GM19468 (cell line): ENCODE results near the gene RAD50.

ENCODE experiments used
- ATAC-seq: cut with Tn5 transposase; IDR thresholded peaks from one replicate; pipeline ENCODE4 v1.9.1; 2021; ENCODE audit warnings: mild to moderate bottlenecking, moderate library complexity, moderate number of reproducible peaks; ENCODE audit not compliant: unreplicated experiment; ENCODE audit errors: extremely low read depth

Gene RAD50

DNA sequence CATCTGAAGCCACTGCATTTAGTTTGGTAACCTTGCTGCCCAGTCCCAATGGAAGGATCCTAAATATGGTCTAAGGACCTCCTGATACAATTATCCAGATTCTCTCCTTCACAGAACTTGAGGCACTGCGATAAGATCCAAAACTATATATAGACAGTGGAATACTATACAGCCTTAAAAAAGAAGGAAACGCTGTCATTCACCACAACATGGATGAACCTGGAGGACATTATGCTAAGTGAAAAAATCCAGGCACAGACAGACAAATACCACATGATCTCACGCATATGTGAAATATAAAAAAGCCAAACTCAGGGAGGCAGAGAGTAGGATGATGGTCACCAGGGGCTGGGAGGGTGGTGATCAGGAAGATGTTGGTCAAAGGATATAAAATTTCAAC is 114.2 kb downstream of the RAD50 start:
- ATAC-seq = no peak

DNA sequence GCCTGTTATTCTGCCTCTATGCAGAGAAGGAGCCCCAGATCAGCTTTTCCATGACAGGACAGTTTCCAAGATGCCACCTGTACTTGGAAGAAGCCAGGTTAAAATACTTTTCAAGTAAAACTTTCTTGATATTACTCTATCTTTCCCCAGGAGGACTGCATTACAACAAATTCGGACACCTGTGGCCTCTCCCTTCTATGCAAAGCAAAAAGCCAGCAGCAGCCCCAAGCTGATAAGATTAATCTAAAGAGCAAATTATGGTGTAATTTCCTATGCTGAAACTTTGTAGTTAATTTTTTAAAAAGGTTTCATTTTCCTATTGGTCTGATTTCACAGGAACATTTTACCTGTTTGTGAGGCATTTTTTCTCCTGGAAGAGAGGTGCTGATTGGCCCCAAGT is 116.7 kb downstream of the RAD50 start:
- no peak for ATAC-seq

DNA sequence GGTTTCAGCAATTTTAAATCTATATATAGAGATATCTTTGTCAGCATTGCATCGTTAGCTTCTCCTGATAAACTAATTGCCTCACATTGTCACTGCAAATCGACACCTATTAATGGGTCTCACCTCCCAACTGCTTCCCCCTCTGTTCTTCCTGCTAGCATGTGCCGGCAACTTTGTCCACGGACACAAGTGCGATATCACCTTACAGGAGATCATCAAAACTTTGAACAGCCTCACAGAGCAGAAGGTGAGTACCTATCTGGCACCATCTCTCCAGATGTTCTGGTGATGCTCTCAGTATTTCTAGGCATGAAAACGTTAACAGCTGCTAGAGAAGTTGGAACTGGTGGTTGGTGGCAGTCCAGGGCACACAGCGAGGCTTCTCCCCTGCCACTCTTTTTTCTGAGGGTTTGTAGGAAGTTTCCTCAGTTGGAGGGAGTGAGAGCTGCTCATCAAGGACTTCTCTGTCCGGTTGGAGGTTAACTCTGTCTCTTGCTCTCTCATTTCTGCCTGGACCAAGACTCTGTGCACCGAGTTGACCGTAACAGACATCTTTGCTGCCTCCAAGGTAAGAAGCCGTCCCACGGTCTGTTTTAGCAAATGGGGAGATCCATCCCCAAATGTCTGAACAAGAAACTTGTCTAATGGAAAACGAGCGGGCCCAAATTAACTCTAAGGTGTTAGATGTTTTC is 117.3 kb downstream of the RAD50 start, which contains the start of gene IL4:
IL4 (plus strand) TSS at position 51 of the 692 bp plus-strand sequence; CDS start at position 113, 62 bp downstream.
- ATAC-seq = no peak

DNA sequence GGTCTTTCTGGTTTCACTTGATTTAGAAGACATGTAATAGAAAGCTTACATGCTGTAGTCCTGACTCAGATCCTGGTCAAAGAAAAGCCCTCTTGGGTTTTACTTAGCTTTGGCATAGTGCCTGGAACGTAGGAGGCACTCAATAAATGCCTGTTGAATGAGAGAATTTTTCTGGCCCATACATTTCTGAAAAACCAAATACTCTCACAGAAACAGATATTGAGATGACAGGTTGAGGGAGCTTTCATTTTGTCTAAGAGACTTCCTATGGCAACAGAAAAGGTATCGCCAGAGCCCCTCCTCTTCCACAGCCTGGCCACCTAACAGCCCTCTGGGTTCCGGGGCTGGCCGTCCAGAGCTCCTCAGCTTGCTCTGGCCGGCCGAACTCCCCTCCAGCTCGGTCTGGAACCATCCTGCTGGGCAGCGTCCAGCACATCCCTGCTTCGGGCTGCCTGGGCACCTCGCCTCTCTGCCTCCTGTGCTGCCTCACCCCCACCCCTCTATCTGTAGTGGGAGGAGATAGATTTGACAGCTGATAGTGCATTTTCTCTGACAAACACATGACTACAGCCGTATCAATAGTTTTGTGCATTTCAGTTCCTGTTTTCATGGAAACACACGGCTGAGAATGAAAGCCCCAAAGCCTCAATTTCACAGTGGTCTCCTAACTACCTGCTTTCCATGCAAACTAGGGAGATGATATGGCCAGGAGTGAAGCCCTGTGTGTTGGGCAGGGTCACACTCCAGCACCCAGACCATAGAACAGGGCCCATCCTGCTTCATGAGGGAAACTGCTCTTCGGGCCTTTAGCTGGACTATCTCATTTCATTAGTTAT is 118.1 kb downstream of the RAD50 start:
- ATAC-seq = peak; percentile 78

DNA sequence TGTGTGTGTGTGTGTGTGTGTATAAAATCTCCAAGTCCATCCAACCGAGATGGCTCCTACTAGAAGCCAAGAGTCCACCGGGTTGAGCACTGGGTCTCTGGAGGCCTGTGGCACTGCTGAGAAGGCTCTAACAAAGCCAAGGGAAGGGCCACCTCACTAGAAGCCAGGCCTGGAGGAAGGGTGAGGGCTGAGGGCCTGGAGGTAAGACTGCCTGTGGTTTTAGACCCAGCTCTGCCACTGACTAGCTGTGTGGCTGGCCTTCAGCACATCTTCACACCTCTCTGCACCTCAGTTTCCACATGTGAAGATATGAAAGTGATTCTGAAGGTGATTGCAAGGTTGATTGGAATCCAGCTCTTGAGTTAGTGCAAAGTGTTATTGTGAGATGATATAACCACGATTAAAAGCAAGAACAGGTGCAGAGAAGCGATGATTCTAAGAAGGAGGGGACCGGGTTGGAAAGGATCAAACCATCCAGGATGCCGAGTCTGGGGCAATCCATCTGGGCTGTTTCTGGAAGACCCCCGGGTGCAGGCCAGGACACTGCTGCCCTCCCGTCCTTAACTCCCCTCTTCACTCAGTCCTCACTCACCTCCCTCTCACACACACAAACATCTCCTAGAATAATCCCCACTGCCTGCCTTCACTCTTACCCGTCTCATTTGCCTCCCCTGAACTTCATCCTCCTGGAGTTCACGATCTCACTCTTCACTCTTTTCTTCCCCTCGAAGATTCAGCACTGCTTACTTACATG is 119.3 kb downstream of the RAD50 start:
- ATAC-seq = no peak

DNA sequence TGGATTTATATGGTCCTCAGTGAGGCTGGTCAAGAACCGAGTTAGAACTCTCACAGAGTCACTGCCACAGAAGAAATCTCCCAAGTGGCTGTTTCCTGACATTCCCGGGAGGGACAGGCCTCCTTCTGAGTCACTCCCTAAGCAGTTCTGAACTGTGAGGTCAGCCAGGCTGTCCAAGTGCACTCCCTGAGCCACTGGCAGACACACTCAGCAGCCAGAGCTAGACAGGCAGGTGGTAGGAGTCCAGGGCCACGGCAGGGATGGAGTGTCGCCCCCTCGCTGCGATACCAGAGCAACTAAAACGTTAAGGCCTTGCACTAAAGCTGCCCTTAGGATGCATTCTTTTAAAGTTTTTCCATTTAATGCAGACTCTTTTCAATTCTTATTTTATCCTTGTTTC is 120.4 kb downstream of the RAD50 start:
- no peak for ATAC-seq

DNA sequence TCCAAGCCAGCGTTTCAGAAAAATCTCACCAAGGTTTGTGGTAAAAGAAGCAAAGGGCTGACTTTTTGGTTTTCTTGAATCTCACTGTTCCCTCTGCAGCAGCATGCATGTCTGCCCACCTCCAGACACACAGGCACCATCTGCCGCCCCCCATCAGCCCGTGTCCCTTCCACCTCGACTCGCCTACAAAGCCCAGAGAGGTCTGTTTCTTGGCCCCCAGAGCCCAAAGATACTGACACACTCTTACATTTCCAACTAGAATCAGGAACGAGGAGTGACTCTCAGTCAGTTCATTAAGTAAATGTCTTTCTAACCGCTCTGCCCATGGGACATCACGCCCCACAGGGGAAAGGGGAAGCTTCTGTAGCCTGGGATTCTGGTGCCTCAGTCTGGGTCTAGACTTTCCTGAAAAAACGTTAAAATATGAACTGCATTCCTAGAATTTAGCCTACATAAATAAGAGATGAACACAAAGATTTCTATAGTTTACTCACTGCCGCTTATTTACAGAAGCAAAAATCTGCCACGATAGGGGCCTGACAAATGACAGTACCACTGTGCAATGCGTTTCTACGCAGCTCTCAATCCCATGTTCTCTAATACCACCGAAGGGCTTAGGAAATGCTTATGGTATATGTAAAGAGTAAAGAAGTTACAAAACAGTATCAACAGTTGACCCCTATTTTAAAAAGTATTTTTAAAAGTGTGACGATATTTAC is 121.1 kb downstream of the RAD50 start:
- no peak for ATAC-seq

DNA sequence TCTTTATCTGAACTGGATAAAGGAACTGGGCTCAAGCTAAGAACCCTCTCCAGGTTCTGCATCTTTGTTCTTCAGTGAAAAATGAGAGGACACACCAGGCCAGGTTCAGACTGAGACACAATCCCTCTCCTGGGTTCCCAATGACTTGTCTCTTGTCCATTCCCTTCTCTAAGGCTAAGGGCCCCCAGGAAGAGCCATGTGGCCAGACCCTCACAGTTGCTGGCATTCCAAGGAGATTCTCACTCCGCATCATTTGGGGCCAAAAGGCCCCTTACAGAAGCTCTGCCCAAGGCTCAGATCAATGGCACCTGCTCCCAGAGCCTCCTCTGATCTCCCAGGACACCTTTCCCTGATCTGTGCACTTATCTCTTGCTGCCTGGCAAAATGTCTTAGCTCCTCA is 122.0 kb downstream of the RAD50 start:
- no peak for ATAC-seq

DNA sequence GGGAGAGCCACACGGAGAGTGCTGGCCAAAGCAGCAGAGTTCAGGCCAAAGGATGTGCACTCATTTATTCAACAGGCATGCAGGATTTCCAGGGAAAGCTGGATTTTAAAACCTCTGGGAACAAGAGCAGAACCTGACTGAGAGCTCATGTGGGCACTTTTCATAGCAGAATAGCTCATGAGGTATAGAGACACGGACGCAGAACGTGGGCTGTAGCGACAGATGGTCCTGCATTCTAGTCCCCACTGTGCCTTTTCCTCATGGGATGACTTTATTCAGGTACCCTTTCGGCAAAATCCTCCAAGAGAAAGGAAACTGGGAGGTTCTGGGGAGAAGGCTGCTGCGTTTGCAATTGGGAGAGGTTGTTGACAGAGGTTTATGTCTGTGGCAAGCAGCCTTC is 122.4 kb downstream of the RAD50 start:
- ATAC-seq = no peak

DNA sequence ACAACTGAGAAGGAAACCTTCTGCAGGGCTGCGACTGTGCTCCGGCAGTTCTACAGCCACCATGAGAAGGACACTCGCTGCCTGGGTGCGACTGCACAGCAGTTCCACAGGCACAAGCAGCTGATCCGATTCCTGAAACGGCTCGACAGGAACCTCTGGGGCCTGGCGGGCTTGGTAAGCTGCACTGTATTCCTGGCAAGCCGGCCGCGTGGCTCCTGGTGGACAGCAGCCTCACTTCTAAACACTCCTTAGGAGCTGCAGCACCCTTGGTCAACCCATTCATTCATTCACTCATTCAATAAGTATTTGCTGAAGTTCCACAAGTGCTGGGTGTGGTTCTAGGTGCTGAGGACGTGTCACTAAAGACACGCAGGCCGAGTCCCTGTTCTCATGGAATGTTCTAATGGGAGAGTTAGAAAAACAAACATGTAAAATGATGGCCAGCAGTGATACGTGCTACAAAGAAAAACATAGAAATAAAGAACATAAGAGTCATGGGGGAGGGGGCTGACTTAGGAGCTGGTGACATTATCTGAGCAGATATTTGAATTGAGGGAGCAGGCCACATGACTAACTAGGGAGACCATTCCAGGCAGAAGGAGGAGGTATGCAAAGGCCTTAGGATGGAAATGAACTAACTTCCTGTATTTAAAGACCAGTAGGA is 123.1 kb downstream of the RAD50 start:
- no peak for ATAC-seq

DNA sequence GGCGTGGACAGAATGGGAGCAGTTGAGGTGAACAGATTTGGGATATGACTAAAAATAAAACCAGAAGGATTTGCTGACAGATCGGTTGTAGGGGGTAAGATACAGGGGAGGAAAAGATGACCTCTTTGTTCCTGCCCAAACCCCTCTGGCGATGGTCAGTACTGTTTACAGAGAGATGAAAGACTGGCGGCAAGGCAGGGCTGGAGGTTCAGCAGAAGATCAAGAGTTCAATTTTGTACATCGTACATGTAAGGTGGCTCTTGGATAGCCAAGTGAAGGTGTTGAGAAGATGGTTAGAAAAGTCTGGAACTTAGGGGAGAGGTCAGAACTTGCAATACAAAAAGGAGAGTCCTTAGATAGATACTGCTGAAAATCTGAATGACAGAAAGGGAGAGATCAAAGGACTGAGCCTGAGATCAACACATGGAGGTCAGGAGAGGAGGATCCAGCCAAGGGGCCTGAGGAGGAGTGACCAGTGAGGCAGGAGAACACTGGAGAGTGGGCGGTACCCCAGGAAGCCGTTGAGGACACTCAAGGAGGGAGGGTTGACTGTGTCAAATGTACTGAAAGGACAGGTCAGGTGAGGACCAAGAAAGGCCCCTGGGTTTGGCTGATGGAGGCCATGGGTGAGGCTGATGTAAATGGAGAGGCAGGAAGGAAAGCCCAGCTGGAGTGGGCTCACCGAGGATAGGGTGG is 124.2 kb downstream of the RAD50 start:
- no peak for ATAC-seq

DNA sequence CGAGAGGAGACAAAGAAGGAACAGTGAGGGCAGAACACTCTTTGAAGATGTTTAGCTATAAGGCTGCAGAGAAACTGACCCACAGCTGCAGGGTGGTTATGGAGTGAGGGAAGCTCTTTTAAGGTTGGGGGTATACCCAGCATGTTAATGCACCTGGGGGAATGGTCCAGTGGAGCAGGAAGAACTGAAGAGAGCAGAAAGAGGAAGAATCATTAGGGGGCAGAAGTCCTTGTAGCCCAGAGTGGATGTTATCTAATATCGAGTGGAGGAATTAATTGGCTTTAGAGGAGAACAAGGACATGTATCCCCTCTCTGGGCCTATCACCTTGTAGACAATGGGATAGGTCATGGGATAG is 124.7 kb downstream of the RAD50 start:
- ATAC-seq = no peak

DNA sequence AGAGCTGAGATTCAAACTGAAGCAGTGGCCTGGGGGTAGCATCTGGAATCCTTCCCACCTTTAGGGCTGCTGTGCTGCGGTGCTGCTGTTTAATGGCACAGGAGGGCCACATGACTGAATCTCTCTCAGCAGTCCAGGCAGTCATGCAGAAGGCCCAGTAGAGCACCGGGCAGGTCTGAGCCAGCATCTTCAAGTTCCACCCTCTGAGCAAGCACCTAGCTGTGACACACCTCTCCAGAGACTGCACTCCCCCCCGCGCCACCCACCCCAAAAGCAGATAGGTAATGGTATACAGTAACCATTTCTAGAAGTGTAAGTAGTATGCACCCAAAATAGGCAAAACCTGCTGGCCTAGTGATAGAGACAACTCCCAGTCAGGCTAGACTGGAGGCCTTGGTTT is 125.2 kb downstream of the RAD50 start:
- no peak for ATAC-seq

DNA sequence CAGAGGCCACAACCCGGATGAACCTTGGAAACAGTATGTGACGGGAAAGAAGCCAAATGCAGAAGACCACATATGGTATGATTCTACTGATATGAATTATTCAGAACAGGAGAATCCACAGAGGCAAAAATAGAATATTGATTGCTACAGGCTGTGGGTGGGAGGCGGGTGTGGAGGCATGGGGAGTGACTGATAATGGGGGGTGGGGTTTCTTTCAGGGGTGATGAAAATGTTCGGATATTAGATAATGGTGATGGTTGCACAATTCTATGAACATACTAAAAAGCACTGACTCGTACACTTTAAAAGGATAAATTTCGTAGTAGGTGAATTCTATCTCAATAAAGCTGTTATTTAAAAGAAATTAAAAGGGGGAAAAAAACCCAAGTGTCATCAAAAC is 127.7 kb downstream of the RAD50 start:
- no peak for ATAC-seq

DNA sequence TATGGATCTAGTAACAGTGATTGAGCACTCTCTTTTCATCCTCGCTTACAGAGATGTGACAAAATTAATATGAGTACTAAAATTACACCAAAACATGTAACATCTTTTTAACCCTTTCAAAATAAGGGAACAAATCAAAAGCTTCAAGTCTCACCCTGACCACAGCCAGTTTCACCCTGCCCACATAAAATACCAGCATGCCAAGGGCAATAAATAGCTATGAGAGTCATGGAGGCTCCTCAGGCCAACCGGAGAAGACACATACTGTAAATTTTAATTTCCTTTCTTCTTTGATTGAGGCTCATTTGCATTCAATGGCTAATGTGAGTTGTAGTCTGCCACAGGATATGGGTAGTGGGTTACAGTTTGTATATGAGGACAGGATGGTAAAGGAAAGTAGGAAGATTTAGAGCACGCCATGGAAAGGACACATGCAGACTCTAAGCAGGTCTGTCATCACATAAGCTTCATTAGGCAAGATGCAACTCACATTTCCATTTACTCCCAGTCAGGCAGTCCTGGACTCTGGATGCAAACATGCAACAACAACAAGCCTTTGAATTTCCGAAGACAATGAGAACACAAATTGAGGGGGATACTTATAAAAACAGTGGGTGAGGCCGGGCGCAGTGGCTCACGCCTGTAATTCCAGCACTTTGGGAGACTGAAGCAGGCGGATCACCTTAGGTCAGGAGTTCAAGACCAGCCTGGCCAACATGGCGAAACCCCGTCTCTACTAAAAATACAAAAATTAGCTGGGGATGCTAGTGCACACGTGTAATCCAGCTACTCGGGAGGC is 128.3 kb downstream of the RAD50 start:
- ATAC-seq = no peak

DNA sequence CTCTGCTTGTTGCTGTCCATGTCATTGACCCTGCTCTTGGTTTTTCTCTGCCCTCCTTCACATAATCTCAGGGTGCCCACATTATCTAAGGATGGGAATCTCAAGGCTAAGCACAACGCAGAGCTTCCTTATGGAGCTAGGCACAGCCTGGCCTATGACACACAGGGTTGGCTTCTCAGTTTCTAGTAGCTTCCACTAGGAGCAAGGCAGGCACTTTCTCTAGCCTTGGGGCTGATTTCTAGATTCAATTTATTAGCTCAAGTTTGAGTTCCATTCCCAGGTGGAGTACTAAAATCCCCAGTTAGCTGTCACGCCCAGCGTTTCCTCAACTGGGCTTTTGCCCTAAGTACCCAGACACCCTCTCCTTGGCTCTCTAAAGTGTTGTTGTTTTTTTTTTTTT is 129.4 kb downstream of the RAD50 start:
- no peak for ATAC-seq

DNA sequence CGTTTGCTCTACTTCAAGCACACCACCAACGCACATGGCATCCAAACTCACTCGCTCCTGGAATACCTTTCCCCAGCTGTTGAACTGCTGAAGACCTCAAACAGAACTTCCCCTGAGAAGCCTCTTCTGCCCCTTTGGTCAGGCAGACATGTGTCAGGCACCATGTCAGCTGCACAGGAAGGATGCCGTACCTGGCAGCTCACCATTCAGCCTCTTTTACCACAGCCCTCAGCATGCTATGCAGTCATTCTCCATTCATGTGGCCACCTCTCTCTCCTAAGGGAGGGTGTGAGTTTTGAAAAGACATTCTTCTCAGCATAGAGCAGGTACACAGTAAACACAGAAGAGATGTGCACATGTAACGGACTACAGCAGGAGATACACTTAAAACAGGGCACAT is 131.2 kb downstream of the RAD50 start:
- ATAC-seq = no peak

DNA sequence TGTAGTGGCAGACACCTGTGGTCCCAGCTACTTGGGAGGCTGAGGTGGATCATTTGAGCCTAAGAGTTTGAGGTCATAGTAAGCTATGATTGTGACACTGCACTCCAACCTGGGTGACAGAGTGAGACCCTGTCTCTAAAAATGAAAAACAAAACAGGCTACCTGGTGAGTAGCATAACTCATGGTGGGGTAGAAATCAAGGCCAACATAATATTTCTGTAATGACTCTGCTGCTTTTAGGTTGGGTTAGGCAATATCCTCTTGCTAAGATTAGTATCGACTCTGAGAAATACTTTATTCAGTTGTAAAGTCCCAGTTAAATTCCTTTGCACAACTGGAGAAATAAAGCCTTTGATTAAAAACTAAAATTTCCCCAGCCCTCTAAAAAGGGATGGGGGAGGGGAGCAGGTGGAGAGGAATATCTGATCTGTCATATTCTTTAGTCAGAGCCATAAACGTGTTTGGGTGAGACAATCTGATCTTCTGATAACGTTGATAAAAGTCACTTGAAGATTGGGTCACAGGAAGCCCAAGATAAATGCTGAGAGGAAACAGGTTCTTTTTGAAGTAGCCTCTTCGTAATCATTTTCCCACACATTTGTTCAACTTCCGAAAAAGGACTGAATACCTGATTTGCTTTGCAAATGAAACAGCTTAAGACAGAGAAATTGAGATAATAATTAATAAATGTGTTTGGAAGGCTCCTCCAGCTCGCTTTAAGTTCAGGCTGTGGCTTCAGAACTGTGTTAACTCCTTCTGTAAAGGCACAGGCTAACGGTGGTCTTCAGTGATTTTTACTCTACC is 132.0 kb downstream of the RAD50 start:
- no peak for ATAC-seq
